Left ventricle myocardium inferior (tissue), 1 donor: ENCODE measurements around the gene CSMD2. TPM values are rescaled to one million over a fixed set of nuclear protein-coding genes. Genes with fewer than 3 reads are reported as not detected.

Experiments used
- DNase-seq: peaks from one replicate; pipeline ENCODE4 v3.0.0-alpha.2; 2020
- H3K27ac ChIP-seq: fragments of 200-600 bp; replicated peaks from 2 replicates; pipeline ENCODE4 v1.8.0; 2021
- H3K27me3 ChIP-seq: fragments of 200-600 bp; 2 replicates; pipeline ENCODE4 v1.8.0; 2021; ENCODE audit warnings: low read depth
- H3K36me3 ChIP-seq: fragments of 200-600 bp; 2 replicates; pipeline ENCODE4 v1.8.0; 2021
- H3K4me1 ChIP-seq: fragments of 200-600 bp; 2 replicates; pipeline ENCODE4 v1.8.0; 2021
- H3K4me3 ChIP-seq: fragments of 200-600 bp; 2 replicates; pipeline ENCODE4 v1.8.0; 2021; ENCODE audit warnings: mild to moderate bottlenecking, moderate library complexity
- H3K9me3 ChIP-seq: fragments of 200-600 bp; replicated peaks from 2 replicates; pipeline ENCODE4 v1.8.0; 2021
- intact Hi-C: fragments of 100-400 bp; cut with micrococcal nuclease; formaldehyde crosslinking; loops from one replicate; pipeline ENCODE4 v1.11.0; 2022
- total RNA-seq: library from RNA; stranded (reverse); fragmentation: NEBNext Ultra II Directional; extraction: Animal tissue kit (Norgen Biotek cat#: 25700); gene quantifications from one replicate; pipeline ENCODE4 v1.2.1, GENCODE V29; 2021
- TF ChIP-seq, protein P1 (sequence below): fragments of 200-600 bp; IDR thresholded peaks from 2 replicates; pipeline ENCODE4 v1.8.0; 2021; ENCODE audit warnings: antibody characterized with exemption, mild to moderate bottlenecking, borderline replicate concordance
- donor health status: DM: no; HTN: yes; CAD: no; lungs with severe emphysema.

CSMD2 gene
- total RNA-seq, 1 donor from 2014 or later = 0.14 TPM

DNA sequence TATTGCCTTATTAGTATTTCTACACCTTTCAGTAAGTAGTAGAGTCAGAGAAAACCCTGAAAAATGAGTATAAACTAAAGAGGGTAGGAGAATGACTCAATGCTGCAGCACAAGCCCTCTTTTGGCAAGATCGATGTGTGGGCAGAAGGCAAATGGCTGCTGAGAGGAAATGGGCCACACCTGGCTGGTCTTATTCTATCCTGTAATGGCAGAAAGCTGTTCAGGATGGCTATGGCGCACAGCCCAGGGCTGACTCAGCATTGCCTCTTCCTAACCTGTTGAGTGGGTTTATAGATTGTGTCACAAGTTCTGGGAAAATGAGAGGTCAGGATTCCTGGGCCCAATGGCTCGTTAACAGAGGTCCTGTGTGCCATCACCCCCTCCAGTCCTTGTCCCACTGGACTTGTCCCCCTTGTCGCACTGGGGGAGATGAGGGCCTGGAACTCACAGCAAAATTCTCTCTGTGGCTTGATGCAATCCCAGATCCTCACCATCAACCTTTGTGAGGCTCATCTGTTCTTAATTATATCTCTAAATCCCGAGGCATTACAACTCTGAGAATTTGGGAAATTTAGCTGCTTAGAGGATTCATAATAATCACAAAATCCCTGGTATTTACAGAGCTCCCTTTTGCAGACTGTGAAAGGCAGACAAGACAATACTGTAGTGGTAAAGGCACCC lies 287.9 kb downstream of the CSMD2 start:
- H3K4me3 ChIP-seq = no peak overlapping the region
- H3K9me3 ChIP-seq = no peaks in the 10 kb centered on the region
- intact Hi-C loops = no loop called here
- H3K36me3 ChIP-seq = no peaks in the 10 kb centered on the region
- no peaks in the 10 kb centered on the region for H3K4me1 ChIP-seq
- DNase-seq = peak; percentile 28
- H3K27ac ChIP-seq = no peak overlapping the region
- TF ChIP-seq, protein P1, sequence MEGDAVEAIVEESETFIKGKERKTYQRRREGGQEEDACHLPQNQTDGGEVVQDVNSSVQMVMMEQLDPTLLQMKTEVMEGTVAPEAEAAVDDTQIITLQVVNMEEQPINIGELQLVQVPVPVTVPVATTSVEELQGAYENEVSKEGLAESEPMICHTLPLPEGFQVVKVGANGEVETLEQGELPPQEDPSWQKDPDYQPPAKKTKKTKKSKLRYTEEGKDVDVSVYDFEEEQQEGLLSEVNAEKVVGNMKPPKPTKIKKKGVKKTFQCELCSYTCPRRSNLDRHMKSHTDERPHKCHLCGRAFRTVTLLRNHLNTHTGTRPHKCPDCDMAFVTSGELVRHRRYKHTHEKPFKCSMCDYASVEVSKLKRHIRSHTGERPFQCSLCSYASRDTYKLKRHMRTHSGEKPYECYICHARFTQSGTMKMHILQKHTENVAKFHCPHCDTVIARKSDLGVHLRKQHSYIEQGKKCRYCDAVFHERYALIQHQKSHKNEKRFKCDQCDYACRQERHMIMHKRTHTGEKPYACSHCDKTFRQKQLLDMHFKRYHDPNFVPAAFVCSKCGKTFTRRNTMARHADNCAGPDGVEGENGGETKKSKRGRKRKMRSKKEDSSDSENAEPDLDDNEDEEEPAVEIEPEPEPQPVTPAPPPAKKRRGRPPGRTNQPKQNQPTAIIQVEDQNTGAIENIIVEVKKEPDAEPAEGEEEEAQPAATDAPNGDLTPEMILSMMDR = no peak
- peaks cover 60% of the 10 kb centered on the region for H3K27me3 ChIP-seq

DNA sequence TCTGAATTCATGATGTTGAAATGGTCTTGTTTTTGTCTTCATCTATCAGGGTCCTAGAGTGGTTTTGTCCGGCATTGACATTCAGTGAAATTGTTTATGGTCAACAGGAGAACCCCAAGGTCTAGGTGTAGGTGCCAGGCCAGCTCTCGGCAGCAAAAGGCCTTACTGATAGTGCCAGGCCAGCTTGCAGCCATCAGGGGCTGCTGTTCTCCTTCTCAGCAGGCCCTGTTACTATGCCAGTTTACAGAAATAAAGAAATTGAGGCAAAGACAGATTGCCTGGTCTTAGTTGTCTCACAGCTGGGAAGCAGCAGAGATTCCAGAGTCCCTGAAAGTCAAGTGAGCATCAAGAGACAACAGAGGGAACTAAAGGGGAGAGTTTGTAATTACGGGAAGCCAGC lies 289.2 kb downstream of the CSMD2 start:
- TF ChIP-seq, protein P1 = peak; percentile 55
- intact Hi-C loops = no loop called here
- peaks cover 55% of the 10 kb centered on the region for H3K27me3 ChIP-seq
- no peaks in the 10 kb centered on the region for H3K4me1 ChIP-seq
- DNase-seq = no peak
- no peaks in the 10 kb centered on the region for H3K36me3 ChIP-seq
- no peak overlapping the region for H3K27ac ChIP-seq
- no peak overlapping the region for H3K4me3 ChIP-seq
- H3K9me3 ChIP-seq = no peaks in the 10 kb centered on the region

DNA sequence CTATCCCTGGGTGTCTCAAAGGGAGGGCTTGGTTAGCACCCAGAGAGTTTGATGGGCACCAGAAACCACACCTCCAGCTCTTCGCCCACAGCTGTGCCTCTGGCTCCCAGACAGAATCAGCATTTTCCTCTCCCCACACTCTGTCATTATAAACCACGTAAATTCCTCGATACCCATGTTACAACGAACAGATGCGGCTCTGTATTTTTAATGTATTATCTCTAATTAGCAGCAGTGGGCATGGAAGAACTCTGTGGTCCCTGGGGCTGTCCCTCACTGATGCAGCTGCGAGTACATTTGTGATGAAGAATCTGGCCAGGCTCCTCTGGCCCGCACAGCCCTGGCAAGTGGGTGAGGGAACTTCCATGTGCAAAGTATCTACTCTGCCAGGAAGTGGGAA lies 290.4 kb downstream of the CSMD2 start:
- intact Hi-C loops = no loop called here
- no peak for DNase-seq
- Histone ChIP-seq H3K27me3 (peaks cover 45% of the 10 kb centered on the region), H3K27ac (no peak overlapping the region), H3K36me3 (no peaks in the 10 kb centered on the region), H3K4me1 (no peaks in the 10 kb centered on the region), H3K9me3 (no peaks in the 10 kb centered on the region), H3K4me3 (no peak overlapping the region)
- TF ChIP-seq, protein P1 = no peak

DNA sequence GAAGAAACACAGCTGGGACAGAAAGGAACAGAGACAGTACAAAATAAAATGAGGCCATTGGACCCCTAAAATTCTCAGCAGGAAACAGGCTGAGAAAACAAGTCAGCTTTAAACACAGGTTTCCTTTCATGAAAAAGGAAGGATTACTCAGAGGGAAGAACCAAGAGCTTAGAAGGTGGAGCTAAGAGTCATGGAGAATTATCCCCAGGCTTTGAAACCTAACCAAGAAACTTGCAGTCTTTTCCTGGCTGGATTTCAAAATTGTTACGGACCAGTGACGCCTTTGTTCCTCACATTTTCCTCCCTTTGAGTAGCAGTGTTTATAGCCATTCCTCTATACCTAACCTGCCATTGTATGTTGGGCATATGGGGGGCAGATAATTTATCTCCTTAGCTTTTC lies 292.3 kb downstream of the CSMD2 start:
- Histone ChIP-seq H3K36me3 (no peaks in the 10 kb centered on the region), H3K27me3 (peaks cover 26% of the 10 kb centered on the region), H3K4me1 (no peaks in the 10 kb centered on the region), H3K27ac (no peak overlapping the region), H3K4me3 (no peak overlapping the region), H3K9me3 (no peaks in the 10 kb centered on the region)
- TF ChIP-seq, protein P1 = no peak
- no peak for DNase-seq
- intact Hi-C loops = no loop called here

DNA sequence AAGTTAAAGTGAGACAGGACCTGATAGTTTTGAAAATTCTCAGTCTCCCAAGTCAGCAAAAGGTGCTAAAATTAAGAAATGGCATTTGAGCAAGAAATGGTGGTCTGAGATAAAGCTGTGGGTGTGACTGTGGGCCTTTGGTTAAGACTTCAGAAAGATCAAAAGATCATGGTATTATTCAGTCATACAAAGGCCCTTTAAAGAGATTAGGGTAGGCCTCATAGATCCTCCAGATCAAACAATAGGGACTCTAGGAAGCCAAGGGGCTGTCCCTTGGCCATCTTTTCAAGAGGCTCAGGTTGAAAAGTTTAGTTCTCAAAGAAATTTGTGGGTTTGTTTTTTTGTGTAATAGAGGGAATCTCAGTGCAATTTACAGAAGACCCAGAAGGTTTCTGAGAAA lies 292.8 kb downstream of the CSMD2 start:
- intact Hi-C loops = no loop called here
- H3K9me3 ChIP-seq = peaks cover 4% of the 10 kb centered on the region

More for the DNA sequence above, 292.8 kb downstream of the CSMD2 start:
- DNase-seq = no peak
- H3K4me1 ChIP-seq = no peaks in the 10 kb centered on the region
- H3K27me3 ChIP-seq = peaks cover 26% of the 10 kb centered on the region
- no peaks in the 10 kb centered on the region for H3K36me3 ChIP-seq
- H3K4me3 ChIP-seq = no peak overlapping the region
- TF ChIP-seq, protein P1 = no peak
- H3K27ac ChIP-seq = no peak overlapping the region
